Omental fat pad (tissue), 4 donors: ENCODE measurements around the gene N4BP3. TPM values are rescaled to one million over a fixed set of nuclear protein-coding genes. Genes with fewer than 3 reads are reported as not detected.

Source experiments
- ATAC-seq: fragments of 150-250 bp; one replicate; pipeline ENCODE4 v1.9.1; 2016; ENCODE audit warnings: mild to moderate bottlenecking, moderate library complexity; ENCODE audit not compliant: low FRiP score
- DNase-seq: peaks from one replicate; pipeline ENCODE4 v3.0.0-alpha.2; 2019; ENCODE audit warnings: low spot score
- total RNA-seq, 4 donors: library from RNA; depleted of rRNA; stranded (reverse); fragments of >200 nt; gene quantifications; one replicate each; pipeline ENCODE4 v1.1.0, GENCODE V29; 2016
- TF ChIP-seq, protein P1 (sequence below), 3 donors: fragments of 450-650 bp; IDR thresholded peaks; one replicate each; pipeline ENCODE4 v1.5.1; 2016 to 2017; ENCODE audit warnings: antibody characterized with exemption in 3 of 3, mild to moderate bottlenecking in 3 of 3, moderate library complexity in 2 of 3

The N4BP3 gene, protein sequence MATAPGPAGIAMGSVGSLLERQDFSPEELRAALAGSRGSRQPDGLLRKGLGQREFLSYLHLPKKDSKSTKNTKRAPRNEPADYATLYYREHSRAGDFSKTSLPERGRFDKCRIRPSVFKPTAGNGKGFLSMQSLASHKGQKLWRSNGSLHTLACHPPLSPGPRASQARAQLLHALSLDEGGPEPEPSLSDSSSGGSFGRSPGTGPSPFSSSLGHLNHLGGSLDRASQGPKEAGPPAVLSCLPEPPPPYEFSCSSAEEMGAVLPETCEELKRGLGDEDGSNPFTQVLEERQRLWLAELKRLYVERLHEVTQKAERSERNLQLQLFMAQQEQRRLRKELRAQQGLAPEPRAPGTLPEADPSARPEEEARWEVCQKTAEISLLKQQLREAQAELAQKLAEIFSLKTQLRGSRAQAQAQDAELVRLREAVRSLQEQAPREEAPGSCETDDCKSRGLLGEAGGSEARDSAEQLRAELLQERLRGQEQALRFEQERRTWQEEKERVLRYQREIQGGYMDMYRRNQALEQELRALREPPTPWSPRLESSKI
- 1 to 10 TPM in 2 of 4 donors, under 1 TPM in 2; 0.84 to 3.5 (median 1.4) TPM for total RNA-seq

GRCh38 chr5:178113141-178113787 lies at the start of gene N4BP3:
TSS of gene N4BP3 (plus strand) at chr5:178113532. CDS start at chr5:178119584, 6,052 bp downstream.
- peak; percentile 90 for ATAC-seq
- DNase-seq, result no peak
- TF ChIP-seq, protein P1, sequence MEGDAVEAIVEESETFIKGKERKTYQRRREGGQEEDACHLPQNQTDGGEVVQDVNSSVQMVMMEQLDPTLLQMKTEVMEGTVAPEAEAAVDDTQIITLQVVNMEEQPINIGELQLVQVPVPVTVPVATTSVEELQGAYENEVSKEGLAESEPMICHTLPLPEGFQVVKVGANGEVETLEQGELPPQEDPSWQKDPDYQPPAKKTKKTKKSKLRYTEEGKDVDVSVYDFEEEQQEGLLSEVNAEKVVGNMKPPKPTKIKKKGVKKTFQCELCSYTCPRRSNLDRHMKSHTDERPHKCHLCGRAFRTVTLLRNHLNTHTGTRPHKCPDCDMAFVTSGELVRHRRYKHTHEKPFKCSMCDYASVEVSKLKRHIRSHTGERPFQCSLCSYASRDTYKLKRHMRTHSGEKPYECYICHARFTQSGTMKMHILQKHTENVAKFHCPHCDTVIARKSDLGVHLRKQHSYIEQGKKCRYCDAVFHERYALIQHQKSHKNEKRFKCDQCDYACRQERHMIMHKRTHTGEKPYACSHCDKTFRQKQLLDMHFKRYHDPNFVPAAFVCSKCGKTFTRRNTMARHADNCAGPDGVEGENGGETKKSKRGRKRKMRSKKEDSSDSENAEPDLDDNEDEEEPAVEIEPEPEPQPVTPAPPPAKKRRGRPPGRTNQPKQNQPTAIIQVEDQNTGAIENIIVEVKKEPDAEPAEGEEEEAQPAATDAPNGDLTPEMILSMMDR (IDR thresholded peaks at IDR 0.05), result no peak

DNA sequence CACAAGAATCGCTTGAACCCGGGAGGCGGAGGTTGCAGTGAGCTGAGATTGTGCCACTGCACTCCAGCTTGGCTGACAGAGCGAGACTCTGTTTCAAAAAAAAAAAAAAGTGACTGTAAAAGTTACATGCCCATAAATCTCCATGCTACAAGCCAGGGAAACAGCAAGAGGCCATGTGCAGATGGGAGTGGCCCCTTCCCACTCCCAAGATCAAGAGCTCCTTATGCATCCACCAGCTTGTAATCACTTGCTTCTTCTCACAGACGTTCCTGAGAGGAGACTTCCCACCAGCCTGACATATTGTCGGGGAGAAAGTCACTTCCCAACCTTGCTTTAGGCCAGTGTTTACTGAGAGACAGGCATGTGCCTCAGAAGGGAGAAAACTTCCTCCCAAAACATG lies 45.6 kb upstream of the N4BP3 start:
- DNase-seq (no peak), ATAC-seq (no peak)
- TF ChIP-seq, protein P1 (IDR thresholded peaks at IDR 0.05), result no peak

- TF ChIP-seq, protein P1 (IDR thresholded peaks at IDR 0.05), result no peak
- no peak for ATAC-seq
- no peak for DNase-seq
Measured at GRCh38 chr5:178068293-178068692, 45.0 kb upstream of the N4BP3 start.

GRCh38 chr5:178069909-178070308 lies 43.4 kb upstream of the N4BP3 start:
- no peak for ATAC-seq
- no peak for DNase-seq
- TF ChIP-seq, protein P1 (IDR thresholded peaks at IDR 0.05), result no peak

GRCh38 chr5:178071108-178071507 lies 42.2 kb upstream of the N4BP3 start:
- TF ChIP-seq, protein P1 (IDR thresholded peaks at IDR 0.05), result no peak
- DNase-seq (no peak), ATAC-seq (no peak)

DNA sequence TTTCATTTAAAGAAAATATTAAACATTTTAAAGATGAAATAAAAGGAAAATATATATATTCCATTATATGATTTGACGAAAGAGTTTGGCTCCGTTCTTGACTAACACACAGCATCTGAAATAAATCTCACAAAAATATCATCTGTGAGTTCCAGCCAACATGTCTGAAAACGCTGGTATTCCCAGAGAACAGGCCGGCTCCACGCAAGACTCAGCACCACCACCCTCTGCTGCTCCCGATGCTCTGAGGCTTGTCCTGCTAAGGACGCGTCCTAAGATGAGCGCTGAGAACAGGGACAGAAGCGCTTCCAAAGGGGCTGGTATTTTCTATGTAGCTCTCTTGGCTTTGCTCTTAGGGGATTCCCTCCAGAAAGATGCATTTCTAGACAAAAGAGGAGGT lies 40.6 kb upstream of the N4BP3 start:
- DNase-seq, result no peak
- ATAC-seq, result no peak
- TF ChIP-seq, protein P1 (IDR thresholded peaks at IDR 0.05), result no peak
